Cerebellar cortex (tissue), 1 donor: ENCODE results near the gene DGKD.

Experiments
- DNase-seq: peaks from one replicate; pipeline ENCODE4 v3.0.0-alpha.2; 2015; ENCODE audit warnings: low spot score

DGKD gene

DNA sequence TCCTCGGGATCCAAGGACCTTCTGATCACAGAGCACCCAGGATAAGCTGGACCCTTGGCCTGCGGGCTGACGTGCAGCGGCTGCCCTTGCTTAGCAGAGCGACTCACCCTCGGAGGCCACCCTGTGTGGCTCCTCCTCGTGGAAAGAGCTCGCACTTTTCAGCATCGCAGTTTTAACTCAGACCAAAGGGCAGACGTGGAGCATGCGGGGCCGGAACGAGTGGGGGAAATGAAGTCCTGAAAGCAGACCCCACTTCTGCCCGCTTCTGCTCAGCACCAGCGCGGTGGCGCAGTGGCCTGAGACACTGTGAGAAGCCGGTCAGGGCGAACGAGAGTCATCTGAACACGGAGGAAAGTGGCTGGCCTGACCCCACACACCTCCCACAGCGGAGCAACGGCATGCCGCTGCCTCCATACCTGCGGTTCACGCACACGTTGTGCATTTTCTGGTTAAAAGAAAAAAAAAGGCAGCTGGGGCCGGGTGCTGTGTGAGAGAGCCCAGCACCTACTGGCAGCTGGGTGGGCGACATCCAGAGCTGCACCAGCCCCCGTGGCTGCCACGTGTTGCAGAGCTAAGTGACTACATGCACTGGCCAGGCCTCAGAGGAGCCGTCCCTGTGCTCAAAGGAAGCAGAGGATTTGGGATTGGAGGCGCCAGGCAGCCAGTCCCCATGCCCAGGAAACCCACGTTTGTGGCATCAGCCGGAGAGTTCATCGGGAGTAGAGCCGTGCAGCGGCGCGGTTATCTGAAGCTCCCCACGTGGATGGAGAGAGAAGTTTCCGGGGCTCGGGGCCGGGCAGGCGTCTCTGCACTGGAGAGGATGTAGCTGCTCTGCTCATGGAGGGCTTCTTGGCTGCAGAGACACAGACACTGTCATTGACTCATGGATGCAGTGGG lies 122.6 kb downstream of the DGKD start:
- no peak for DNase-seq

- no peak for DNase-seq
Observed at GRCh38 chr2:233477548-233478433, 123.5 kb downstream of the DGKD start.

GRCh38 chr2:233479616-233480489 lies 125.6 kb downstream of the DGKD start:
- no peak for DNase-seq

- peak; percentile 81 for DNase-seq
Observed at GRCh38 chr2:233480490-233481202, 126.4 kb downstream of the DGKD start.

DNA sequence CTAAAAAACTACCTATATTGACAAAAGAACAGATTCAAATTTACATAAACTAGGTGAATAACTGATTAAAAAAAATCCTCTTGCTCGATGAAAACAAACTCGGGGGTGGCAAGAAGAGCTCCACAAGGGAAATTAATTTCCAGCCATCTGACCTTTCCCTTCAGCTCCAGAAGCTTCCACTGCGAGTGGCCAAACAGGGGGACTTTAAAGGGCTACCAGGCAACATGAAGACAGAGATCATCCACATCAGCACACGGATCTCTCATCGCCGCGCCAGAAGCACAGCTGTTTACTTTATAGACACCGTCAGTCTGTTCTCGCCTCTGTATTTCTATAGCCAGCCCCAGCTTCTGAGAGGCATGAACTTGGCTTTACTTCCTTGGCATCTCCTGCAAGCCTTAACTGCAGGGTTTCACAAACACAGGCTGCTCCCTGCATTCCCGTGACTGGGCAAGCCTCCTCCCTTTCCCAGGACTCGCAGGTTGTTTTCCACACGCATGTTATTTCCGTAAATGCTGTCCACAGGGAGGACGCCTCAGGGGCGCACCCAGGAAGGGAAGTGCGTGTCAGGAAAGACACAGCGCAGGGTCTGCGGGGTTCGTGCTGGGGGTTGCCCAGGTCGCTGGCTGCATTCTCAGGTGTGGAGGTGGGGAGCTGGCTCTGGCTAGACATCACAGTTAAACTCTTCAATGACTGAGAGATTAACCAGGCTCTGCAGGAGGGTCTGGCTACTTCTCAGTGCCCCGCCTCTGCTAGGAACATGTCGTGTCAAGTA lies 127.3 kb downstream of the DGKD start:
- peak; percentile 72 for DNase-seq

DNA sequence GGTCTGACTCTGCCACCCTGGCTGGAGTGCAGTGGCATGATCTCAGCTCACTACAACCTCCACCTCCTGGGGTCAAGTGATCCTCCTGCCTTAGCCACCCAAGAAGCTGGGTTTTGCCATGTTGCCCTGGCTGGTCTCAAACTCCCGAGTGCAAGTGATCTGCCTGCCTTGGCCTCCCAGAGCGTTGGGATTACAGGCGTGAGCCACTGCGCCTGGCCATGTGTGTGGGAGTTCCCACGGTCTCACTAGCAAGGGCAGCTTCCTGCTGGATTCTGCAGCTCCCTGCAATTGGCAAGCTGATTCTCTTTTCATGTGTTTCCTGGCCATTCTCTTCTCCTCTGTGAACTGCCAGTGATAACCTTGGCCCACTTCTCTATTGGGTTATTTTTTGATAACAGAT lies 128.3 kb downstream of the DGKD start:
- DNase-seq = no peak

DNA sequence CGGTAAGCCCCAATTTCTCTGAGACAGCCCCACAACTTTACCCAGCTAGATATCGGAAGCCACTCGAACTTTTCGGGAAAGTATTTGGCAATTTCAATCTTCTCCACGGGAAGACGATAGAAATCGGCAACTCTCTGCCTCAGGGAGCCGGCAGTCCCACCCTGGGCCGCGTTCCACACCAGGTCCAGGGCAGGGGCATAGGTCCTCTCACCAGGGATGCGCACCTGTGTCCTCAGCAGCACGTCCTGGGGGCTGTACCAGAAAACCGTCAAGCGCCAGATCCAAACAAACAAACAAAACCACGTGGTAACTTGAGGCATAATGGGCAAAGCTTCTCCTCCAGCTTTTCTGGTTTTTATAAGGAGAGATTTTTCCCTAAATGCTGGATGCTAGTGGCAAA lies 131.4 kb downstream of the DGKD start:
- DNase-seq = no peak

DNA sequence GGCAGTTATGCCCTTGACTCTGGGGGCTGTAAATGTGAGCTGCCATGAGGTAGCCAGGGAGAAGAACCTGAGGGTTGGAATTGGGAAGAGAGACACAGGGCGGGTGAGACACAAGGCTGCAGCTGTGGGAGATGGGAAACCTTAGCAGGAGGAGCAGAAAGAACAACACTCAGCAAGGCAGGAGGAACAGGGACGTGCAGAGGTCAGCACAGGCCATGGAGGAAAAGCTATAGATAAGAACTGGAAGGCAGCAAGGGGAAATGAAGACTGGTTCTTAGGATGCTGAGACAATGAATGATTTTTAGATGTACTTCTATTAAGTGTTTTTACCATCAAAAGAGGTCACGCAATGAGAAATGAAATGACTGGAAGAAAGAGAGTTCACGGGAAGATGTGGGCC lies 132.1 kb downstream of the DGKD start:
- DNase-seq = no peak

GRCh38 chr2:233486778-233487552 lies 132.7 kb downstream of the DGKD start:
- DNase-seq = no peak

DNA sequence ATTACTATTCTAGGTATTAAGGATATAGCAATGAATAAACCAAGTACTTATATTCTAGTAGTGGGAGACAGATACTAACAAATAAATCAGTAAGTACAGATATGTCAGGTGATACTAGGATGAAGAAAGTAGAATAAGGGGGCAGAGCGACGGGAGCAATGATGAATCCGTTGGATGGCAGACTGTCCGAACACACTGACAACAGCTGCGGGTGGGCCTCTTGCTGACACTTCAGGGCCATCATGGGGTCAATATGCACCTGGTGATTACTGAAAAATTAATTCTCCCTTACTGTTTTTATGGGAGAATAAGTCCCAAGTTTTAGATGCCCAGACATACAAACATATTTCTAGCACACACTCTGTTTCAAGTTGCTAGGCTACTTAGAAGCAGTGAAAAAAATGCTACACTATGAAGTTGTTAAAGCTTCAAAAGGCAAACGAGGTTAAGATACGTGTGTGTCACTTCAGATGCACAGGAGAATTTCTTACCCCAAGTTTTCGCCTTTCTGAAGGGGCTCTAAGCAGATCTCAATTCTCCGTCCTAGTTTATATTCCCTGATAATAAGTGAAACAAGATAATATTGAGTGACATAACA lies 133.6 kb downstream of the DGKD start:
- DNase-seq = no peak

GRCh38 chr2:233489143-233489542 lies 134.8 kb downstream of the DGKD start:
- no peak for DNase-seq

GRCh38 chr2:233489666-233490065 lies 135.4 kb downstream of the DGKD start:
- DNase-seq = no peak

GRCh38 chr2:233490831-233491230 lies 136.5 kb downstream of the DGKD start:
- DNase-seq = no peak

- DNase-seq = no peak
Observed at GRCh38 chr2:233491326-233491725, 137.0 kb downstream of the DGKD start.

GRCh38 chr2:233492078-233492477 lies 137.8 kb downstream of the DGKD start:
- DNase-seq = no peak

- no peak for DNase-seq
Observed at GRCh38 chr2:233492751-233493150, 138.5 kb downstream of the DGKD start.

GRCh38 chr2:233495503-233496496 lies 141.5 kb downstream of the DGKD start:
- no peak for DNase-seq

DNA sequence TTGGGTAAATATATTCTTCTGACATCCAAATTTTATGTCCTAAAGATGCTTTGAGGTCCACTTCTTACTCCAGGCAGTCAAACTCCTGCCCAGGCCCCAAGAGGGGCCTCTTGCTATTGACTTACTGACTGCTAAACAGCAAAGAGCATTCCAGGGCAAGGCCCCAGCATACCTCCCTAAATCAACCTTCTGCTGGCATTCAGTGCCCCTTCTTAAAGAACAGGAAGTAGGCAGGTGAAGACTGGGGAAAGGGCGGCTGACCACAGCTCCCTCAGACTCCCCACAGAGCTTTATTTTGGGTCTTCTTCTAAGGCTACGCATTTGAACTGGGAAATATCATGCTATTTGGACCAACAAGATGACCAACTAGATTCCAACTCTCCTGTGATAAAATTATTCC lies 143.4 kb downstream of the DGKD start:
- DNase-seq = no peak
